GM12878 (cell line): ENCODE results near the gene SPTLC2. TPM values are rescaled to one million over a fixed set of nuclear protein-coding genes. Genes with fewer than 3 reads are reported as not detected.

Source experiments
- ATAC-seq: fragments of 200-7000 bp; cut with Tn5 transposase; 3 replicates; pipeline ENCODE4 v1.9.1; 2020; ENCODE audit warnings: mild to moderate bottlenecking, moderate library complexity
- BruUV-seq: library from RNA; stranded (reverse); fragments of 400-500 nt; replicated peaks from 2 replicates; lab custom pipeline; 2021; lab: Mats Ljungman, UMichigan
- CTCF ChIA-PET: fragments of 300-600 bp; sonication (Branson Sonifier 250); formaldehyde crosslinking; extraction: SDS; loops from one replicate; lab custom pipeline; 2021; ENCODE audit warnings: inconsistent platforms; lab: Yijun Ruan, JAX
- POLR2A ChIA-PET: fragments of 350-600 bp; formaldehyde crosslinking; extraction: SDS; loops from one replicate; lab custom pipeline; 2021; ENCODE audit warnings: inconsistent platforms; lab: Charles Lee
- RAD21 ChIA-PET: fragments of 300-600 bp; sonication (Branson Sonifier 250); formaldehyde crosslinking; loops from one replicate; lab custom pipeline; 2023; ENCODE audit warnings: antibody characterized with exemption; ENCODE audit not compliant: unreplicated experiment; lab: Charles Lee
- SMC1A ChIA-PET: fragments of 300-600 bp; sonication (Branson Sonifier 250); formaldehyde crosslinking; loops from one replicate; lab custom pipeline; 2023; ENCODE audit not compliant: unreplicated experiment, uncharacterized antibody; lab: Charles Lee
- DNase-seq: peaks from one replicate; pipeline ENCODE4 v3.0.0-alpha.2; 2011; ENCODE audit warnings: low read depth, low spot score
- FAIRE-seq: peaks from 3 replicates; lab custom pipeline; 2011; peaks lifted over from hg19 to GRCh38; lab: Jason Lieb, UNC
- H2AFZ ChIP-seq: 2 replicates; pipeline ENCODE4 v1.6.0; 2011; ENCODE audit warnings: low read depth, low read length, control low read depth; ENCODE audit not compliant: control insufficient read depth
- H3K27ac ChIP-seq: 2 replicates; pipeline ENCODE4 v1.5.1; 2011; ENCODE audit warnings: control low read depth; ENCODE audit not compliant: control insufficient read depth, insufficient read depth
- H3K27me3 ChIP-seq, 2 experiments: replicated peaks in 1 of 2; 2 replicates each; pipeline versions ENCODE4 v1.6.0 to v1.6.1; 2011; ENCODE audit warnings: low read length in 1 of 2; ENCODE audit not compliant: control insufficient read depth in 2 of 2, insufficient read depth in 2 of 2
- H3K36me3 ChIP-seq, 2 experiments: 2 replicates each; pipeline ENCODE4 v1.5.1; 2011; ENCODE audit warnings: low read length in 1 of 2; ENCODE audit not compliant: control insufficient read depth in 2 of 2, insufficient read depth in 2 of 2
- H3K4me1 ChIP-seq: 2 replicates; pipeline ENCODE4 v1.6.1; 2011; ENCODE audit warnings: mild to moderate bottlenecking, low read length, moderate library complexity, mixed read lengths; ENCODE audit not compliant: control insufficient read depth, insufficient read depth
- H3K4me2 ChIP-seq: 2 replicates; pipeline ENCODE4 v1.6.0; 2011; ENCODE audit warnings: control low read depth; ENCODE audit not compliant: control insufficient read depth, insufficient read depth
- H3K4me3 ChIP-seq: fragments of 200-600 bp; sonication (generic); 2 replicates; pipeline ENCODE4 v1.5.1; 2016
- H3K79me2 ChIP-seq: 2 replicates; pipeline ENCODE4 v1.6.0; 2011; ENCODE audit warnings: low read length; ENCODE audit not compliant: control insufficient read depth, insufficient read depth
- H3K9ac ChIP-seq: 2 replicates; pipeline ENCODE4 v1.8.0; 2011; ENCODE audit warnings: low read length, control low read depth, mixed read lengths; ENCODE audit not compliant: control insufficient read depth, insufficient read depth
- H3K9me3 ChIP-seq: replicated peaks from 3 replicates; pipeline ENCODE4 v1.5.1; 2011; ENCODE audit warnings: mild to moderate bottlenecking, low read length; ENCODE audit not compliant: control insufficient read depth, insufficient read depth
- H4K20me1 ChIP-seq: 2 replicates; pipeline ENCODE4 v1.6.0; 2011; ENCODE audit not compliant: control insufficient read depth, insufficient read depth
- BACH1 ChIP-seq: fragments of 450-650 bp; IDR thresholded peaks from 2 replicates; pipeline ENCODE4 v1.6.1; 2017; ENCODE audit warnings: mild to moderate bottlenecking, borderline replicate concordance
- KAT2A ChIP-seq: conservative IDR thresholded peaks from 2 replicates; pipeline ENCODE4 v1.6.1; 2011; ENCODE audit warnings: low read depth, low read length; ENCODE audit not compliant: control insufficient read depth
- MYB ChIP-seq: fragments of 150-350 bp; IDR thresholded peaks from 2 replicates; pipeline ENCODE4 v1.6.1; 2014; ENCODE audit warnings: mild to moderate bottlenecking, low read depth, low read length, borderline replicate concordance
- MYC ChIP-seq: IDR thresholded peaks from 2 replicates; pipeline ENCODE4 v1.6.1; 2011; ENCODE audit warnings: mild to moderate bottlenecking, low read length, moderate library complexity, inconsistent platforms; ENCODE audit not compliant: insufficient read depth, insufficient replicate concordance, insufficient read length, severe bottlenecking
- NRF1 ChIP-seq: conservative IDR thresholded peaks from 2 replicates; pipeline ENCODE4 v1.6.1; 2011; ENCODE audit warnings: mild to moderate bottlenecking, low read depth, low read length, improper control_type of control experiment
- SPI1 ChIP-seq: IDR thresholded peaks from 2 replicates; pipeline ENCODE4 v1.6.1; 2011; ENCODE audit warnings: low read depth, mild to moderate bottlenecking, low read length, moderate library complexity, borderline replicate concordance; ENCODE audit not compliant: insufficient read depth
- SUZ12 ChIP-seq: fragments of 200-600 bp; sonication (generic); IDR thresholded peaks from one replicate; pipeline ENCODE4 v1.6.1; 2018; ENCODE audit warnings: antibody characterized with exemption, mild to moderate bottlenecking; ENCODE audit not compliant: unreplicated experiment
- TBL1XR1 ChIP-seq: IDR thresholded peaks from 2 replicates; pipeline ENCODE4 v1.6.1; 2012; ENCODE audit warnings: low read depth, low read length, improper control_type of control experiment
- TCF12 ChIP-seq: IDR thresholded peaks from 2 replicates; pipeline ENCODE4 v1.6.1; 2011; ENCODE audit warnings: low read depth, mild to moderate bottlenecking, low read length
- ZNF24 ChIP-seq: fragments of 450-650 bp; IDR thresholded peaks from 2 replicates; pipeline ENCODE4 v1.6.1; 2017; ENCODE audit warnings: antibody characterized with exemption, mild to moderate bottlenecking
- ZNF384 ChIP-seq: IDR thresholded peaks from 2 replicates; pipeline ENCODE4 v1.6.1; 2012; ENCODE audit warnings: low read depth, mild to moderate bottlenecking, low read length, improper control_type of control experiment, borderline replicate concordance
- WGBS: methylation state at CpG from one replicate; pipeline ENCODE4 v1.1.6; 2016; ENCODE audit warnings: low lambda C conversion rate; ENCODE audit not compliant: insufficient replicate concordance, insufficient coverage; ENCODE audit errors: missing lambda C conversion rate; 5-methylcytosine and 5-hydroxymethylcytosine counted together
- in situ Hi-C: fragments of 300-500 bp; cut with MboI; formaldehyde crosslinking; loops from 9 replicates; pipeline ENCODE4 v1.14.3; 2018; ENCODE audit warnings: mixed read lengths
- intact Hi-C: fragments of 100-400 bp; cut with micrococcal nuclease; formaldehyde crosslinking; loops from one replicate; pipeline ENCODE4 v1.14.2; 2022; ENCODE audit not compliant: unreplicated experiment
- polyA plus RNA-seq, 11 experiments: library from polyadenylated mRNA; depleted of rRNA in 4 of 11; unstranded in 6 of 11; stranded (reverse) in 5 of 11; fragments of >200 nt; fragmentation: Nextera tagmentation in 4 of 11; fragmentation: Illumina TruSeq in 1 of 11; extraction: Ambion mirVana in 4 of 11; extraction: Trizol in 1 of 11; gene quantifications; 1 replicate in 1 of 11; 2 replicates in 10 of 11; pipeline versions ENCODE4 v1.2.1 to v1.2.3, GENCODE V29; 2011 to 2016; ENCODE audit warnings: inconsistent platforms in 2 of 11, missing spikeins in 2 of 11, low read depth in 1 of 11
- total RNA-seq, 4 experiments: library from RNA; depleted of rRNA in 3 of 4; stranded (reverse); fragments of >200 nt in 3 of 4; fragmentation: Illumina TruSeq in 1 of 4; extraction: Trizol in 1 of 4; gene quantifications; 2 replicates each; pipeline versions ENCODE4 v1.2.1 to v1.2.3, GENCODE V29; 2013 to 2021
- TF ChIP-seq, protein P1 (sequence below): fragments of 450-650 bp; IDR thresholded peaks from 2 replicates; pipeline ENCODE4 v1.6.1; 2017; ENCODE audit warnings: mild to moderate bottlenecking, moderate library complexity
- TF ChIP-seq, protein P2 (sequence below): fragments of 450-650 bp; IDR thresholded peaks from 2 replicates; pipeline ENCODE4 v1.6.1; 2018; ENCODE audit warnings: mild to moderate bottlenecking, low read depth, moderate library complexity; ENCODE audit not compliant: partially characterized antibody

The SPTLC2 gene
- total and polyA plus RNA-seq, 10 of the 15 experiments (the other 5 are each of a cell fraction or from before 2014, with no cell fraction given), result 6.9 to 35.1 (median 19.7) TPM

DNA sequence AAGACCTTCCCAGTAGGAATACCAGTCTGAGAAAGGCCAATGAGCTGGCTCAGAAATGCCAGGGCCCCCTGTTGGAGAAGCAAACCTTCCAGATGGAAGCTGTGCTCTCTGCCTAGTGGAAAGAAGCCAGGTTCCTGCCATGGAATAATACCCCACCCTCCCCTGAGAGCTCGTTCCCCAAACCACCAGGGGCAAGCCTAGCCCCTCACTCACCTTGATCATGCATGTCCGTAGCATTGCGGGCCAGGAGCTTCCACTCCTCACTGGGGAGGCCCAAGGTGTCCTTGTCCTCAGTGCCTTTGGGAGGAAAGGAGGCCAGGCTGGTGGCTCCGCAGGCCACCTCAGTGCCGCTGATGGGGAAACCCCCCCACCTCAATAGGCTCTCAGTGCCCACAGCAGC, 138.4 kb downstream of the SPTLC2 start (continued):
- TF ChIP-seq SUZ12 (no peak), ZNF24 (no peak), BACH1 (no peak), MYC (no peak), KAT2A (no peak)
- TF ChIP-seq, protein P1, sequence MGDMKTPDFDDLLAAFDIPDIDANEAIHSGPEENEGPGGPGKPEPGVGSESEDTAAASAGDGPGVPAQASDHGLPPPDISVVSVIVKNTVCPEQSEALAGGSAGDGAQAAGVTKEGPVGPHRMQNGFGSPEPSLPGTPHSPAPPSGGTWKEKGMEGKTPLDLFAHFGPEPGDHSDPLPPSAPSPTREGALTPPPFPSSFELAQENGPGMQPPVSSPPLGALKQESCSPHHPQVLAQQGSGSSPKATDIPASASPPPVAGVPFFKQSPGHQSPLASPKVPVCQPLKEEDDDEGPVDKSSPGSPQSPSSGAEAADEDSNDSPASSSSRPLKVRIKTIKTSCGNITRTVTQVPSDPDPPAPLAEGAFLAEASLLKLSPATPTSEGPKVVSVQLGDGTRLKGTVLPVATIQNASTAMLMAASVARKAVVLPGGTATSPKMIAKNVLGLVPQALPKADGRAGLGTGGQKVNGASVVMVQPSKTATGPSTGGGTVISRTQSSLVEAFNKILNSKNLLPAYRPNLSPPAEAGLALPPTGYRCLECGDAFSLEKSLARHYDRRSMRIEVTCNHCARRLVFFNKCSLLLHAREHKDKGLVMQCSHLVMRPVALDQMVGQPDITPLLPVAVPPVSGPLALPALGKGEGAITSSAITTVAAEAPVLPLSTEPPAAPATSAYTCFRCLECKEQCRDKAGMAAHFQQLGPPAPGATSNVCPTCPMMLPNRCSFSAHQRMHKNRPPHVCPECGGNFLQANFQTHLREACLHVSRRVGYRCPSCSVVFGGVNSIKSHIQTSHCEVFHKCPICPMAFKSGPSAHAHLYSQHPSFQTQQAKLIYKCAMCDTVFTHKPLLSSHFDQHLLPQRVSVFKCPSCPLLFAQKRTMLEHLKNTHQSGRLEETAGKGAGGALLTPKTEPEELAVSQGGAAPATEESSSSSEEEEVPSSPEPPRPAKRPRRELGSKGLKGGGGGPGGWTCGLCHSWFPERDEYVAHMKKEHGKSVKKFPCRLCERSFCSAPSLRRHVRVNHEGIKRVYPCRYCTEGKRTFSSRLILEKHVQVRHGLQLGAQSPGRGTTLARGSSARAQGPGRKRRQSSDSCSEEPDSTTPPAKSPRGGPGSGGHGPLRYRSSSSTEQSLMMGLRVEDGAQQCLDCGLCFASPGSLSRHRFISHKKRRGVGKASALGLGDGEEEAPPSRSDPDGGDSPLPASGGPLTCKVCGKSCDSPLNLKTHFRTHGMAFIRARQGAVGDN, result no peak

DNA sequence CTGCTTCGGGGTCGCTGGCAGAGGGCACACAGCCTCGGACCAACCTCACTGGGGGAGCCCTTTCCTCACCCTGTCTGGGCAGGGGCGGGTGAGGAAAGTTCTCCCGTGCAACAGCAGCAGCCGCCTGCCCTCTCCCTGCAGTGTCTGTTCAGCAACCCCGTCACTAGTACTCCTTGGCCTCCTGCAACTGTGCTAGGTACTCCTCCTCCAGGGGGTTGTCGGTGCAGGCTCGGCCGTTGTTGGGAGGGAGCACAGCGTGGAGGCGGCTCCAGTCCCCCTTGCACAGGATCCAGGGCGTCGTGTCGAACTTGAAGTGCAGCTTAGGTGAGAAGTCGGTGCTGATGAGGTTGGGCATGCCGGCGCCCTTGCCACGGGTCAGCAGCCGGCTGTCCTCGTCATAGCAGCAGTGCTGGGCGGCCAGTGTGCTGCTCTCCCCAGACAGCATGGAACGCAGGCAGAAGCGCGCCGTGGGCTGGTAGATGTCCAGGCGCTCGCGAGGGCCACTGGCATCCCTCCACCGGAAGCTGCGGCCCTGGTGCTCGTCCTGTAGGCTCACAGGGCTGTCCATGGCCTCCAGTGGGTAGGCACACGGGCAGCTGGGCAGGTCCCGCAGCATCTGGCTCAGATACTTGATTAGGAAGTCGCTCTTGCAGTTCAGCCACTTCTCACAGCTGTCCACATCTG, 140.9 kb downstream of the SPTLC2 start:
- ChIA-PET POLR2A (no interaction called here), SMC1A (interaction anchor here (1.1 to 1.7 kb wide), 2 partner anchors 16 to 156 kb away, joined by 3 to 4 read pairs; no protein-coding TSS in a partner anchor), CTCF (interaction anchor here (9.3 kb wide), 1 partner anchor 16 kb away, joined by 40 read pairs; no protein-coding TSS in a partner anchor), RAD21 (interaction anchor here (1.5 kb wide), 1 partner anchor 16 kb away, joined by 4 read pairs; no protein-coding TSS in a partner anchor)
- no peak overlapping the region for H2AFZ ChIP-seq
- DNase-seq (no peak), ATAC-seq (no peak), FAIRE-seq (no peak)
- no peaks in the 10 kb centered on the region for H3K9me3 ChIP-seq
- no peak overlapping the region for H3K4me2 ChIP-seq
- H3K9ac ChIP-seq, result no peak overlapping the region
- H3K4me3 ChIP-seq, result no peak overlapping the region
- no peaks in the 10 kb centered on the region; a peak in 1 of 4 replicates for H3K27me3 ChIP-seq
- no peaks in the 10 kb centered on the region for H4K20me1 ChIP-seq
- no TSS peak for BruUV-seq
- in situ Hi-C loops, result no loop called here
- peaks cover 8% of the 10 kb centered on the region for H3K4me1 ChIP-seq
- no peak overlapping the region for H3K27ac ChIP-seq
- 64% methylated on average over 35 of the region's 35 CpGs for WGBS
- H3K36me3 ChIP-seq, result no peaks in the 10 kb centered on the region
- intact Hi-C loops, result no loop called here
- H3K79me2 ChIP-seq, result no peaks in the 10 kb centered on the region
- TF ChIP-seq, protein P2, sequence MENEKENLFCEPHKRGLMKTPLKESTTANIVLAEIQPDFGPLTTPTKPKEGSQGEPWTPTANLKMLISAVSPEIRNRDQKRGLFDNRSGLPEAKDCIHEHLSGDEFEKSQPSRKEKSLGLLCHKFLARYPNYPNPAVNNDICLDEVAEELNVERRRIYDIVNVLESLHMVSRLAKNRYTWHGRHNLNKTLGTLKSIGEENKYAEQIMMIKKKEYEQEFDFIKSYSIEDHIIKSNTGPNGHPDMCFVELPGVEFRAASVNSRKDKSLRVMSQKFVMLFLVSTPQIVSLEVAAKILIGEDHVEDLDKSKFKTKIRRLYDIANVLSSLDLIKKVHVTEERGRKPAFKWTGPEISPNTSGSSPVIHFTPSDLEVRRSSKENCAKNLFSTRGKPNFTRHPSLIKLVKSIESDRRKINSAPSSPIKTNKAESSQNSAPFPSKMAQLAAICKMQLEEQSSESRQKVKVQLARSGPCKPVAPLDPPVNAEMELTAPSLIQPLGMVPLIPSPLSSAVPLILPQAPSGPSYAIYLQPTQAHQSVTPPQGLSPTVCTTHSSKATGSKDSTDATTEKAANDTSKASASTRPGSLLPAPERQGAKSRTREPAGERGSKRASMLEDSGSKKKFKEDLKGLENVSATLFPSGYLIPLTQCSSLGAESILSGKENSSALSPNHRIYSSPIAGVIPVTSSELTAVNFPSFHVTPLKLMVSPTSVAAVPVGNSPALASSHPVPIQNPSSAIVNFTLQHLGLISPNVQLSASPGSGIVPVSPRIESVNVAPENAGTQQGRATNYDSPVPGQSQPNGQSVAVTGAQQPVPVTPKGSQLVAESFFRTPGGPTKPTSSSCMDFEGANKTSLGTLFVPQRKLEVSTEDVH, result no peak
- TF ChIP-seq TCF12 (no peak), SPI1 (no peak), NRF1 (no peak), ZNF384 (no peak), TBL1XR1 (no peak), MYB (no peak)
